Retinal pigment epithelial cell (primary cell): ENCODE results near the gene ABCA13.
A peak's percentile ranks its signal among the peaks of the same experiment; 100 is the strongest.
"Not testable (repeated sequence)": the region's sequence is repeated elsewhere in the genome, so short reads cannot be mapped to it uniquely, and the experiment has no call there.

ENCODE experiments used
- DNase-seq: peaks from one replicate; pipeline ENCODE4 v3.0.0-alpha.2; 2010; ENCODE audit warnings: low read depth
- H3K4me3 ChIP-seq: 2 replicates; pipeline ENCODE4 v1.5.1; 2011; ENCODE audit warnings: mild to moderate bottlenecking, low read length, control low read depth, moderate library complexity
- TF ChIP-seq, protein P1 (sequence below): conservative IDR thresholded peaks from 2 replicates; pipeline ENCODE4 v1.5.1; 2011; ENCODE audit warnings: low read depth, low read length, control low read depth, inconsistent platforms

The ABCA13 gene

DNA sequence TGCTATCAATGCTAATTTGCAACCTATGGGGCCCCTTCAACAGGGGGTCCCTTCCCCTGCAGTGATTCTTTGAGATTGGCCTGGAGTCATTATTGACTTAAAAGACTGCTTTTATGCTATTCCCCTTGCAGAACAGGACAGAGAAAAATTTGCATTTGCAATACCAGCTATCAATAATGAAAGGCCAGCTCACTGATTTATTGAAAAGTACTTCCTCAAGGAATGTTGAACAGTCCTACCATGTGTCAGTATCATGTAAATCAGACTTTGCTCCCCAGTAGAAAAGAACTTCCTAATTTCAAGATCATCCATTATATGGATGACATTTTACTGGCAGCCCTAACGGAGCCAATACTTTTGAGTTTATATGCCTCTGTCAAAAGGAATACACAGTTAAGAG is 29.7 kb upstream of the ABCA13 start:
- TF ChIP-seq, protein P1, sequence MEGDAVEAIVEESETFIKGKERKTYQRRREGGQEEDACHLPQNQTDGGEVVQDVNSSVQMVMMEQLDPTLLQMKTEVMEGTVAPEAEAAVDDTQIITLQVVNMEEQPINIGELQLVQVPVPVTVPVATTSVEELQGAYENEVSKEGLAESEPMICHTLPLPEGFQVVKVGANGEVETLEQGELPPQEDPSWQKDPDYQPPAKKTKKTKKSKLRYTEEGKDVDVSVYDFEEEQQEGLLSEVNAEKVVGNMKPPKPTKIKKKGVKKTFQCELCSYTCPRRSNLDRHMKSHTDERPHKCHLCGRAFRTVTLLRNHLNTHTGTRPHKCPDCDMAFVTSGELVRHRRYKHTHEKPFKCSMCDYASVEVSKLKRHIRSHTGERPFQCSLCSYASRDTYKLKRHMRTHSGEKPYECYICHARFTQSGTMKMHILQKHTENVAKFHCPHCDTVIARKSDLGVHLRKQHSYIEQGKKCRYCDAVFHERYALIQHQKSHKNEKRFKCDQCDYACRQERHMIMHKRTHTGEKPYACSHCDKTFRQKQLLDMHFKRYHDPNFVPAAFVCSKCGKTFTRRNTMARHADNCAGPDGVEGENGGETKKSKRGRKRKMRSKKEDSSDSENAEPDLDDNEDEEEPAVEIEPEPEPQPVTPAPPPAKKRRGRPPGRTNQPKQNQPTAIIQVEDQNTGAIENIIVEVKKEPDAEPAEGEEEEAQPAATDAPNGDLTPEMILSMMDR, result no peak
- DNase-seq, result no peak
- no peak overlapping the region for H3K4me3 ChIP-seq

DNA sequence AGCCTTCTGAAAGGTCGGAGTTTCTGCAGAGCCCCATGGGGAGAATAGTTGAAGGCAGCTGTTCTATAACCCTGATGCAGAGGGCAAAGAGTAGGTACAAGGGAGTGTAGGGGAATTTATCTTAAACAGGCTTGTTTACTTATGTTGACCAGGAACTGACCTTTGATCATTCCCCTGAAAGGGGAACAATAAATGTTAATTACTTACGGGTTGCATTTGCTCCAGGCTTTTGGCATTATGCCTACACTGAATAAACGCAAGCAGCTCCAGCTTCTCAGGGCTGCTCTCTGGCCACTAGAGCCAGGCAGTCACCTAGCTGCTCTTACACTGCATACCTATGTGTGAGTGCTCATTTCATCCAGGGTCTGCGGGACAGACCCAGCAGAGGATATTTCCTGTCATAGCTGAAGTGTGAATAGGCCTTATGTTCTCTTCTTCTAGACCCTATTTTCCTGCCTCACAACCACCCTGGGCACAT is 26.9 kb upstream of the ABCA13 start:
- TF ChIP-seq, protein P1, result no peak
- no peak for DNase-seq
- H3K4me3 ChIP-seq, result no peak overlapping the region

DNA sequence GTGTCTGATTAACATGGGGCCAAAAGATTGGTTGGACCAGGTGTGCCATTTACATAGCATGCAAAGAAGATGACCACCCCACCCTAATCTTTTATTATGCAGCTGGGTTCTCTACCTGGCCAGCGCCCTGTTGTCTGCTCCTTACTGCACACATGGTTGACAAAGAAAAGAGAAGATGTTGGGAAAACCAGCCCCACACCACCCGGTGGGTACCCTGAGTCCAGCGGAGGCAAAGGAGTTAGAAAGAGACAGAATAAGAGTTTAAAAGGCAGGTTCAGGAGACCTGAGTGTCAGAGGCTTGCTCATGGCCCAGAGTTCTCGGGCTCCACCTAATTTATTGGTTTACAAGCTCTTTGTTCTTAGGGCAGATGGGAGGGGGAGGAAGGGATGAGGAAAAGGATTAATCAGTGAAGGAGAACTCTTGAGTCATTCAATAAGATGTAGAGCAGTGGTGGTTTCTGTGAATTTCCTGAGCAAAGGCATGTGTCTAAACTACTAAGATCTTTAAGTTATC is 24.1 kb upstream of the ABCA13 start:
- peak; percentile 23 for DNase-seq
- TF ChIP-seq, protein P1, result no peak
- no peak overlapping the region for H3K4me3 ChIP-seq

DNA sequence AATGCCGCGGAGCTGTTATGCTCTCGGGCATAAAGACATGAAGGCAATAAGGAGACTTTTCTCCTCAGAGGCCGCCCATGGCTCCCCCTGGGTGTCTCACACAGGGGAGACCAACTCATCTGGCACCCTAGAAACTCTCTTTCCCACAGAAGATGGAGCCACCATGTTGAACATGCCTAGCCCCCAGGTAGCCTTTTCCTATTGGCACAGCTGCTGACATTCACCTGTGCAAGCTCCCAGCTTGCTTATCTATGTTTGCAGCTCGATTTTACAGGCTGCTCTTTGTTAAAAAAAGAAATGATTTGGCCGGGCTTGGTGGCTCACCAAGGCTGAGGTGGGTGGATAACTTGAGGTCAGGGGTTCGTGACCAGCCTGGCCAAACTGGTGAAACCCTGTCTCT is 23.6 kb upstream of the ABCA13 start:
- H3K4me3 ChIP-seq, DNase-seq: not testable (repeated sequence)

DNA sequence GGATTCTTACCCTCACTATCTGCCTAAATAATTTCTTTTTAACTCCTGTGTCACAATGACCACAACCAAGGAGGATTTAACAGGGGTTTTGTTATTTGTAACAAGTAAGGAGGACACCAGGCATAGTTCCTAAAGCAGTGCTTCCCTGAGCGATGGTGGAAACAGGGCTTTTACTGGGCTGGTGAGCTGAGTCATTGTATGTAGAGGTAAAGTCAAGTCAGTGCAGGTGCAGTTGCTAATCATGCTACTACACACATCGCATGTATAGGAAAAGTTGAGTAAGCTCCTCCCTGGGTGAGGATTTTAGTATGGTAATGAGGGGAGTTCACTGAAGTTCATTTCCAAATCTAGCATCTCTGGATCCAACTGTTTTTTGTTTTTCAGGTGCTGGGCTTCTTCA is 22.9 kb upstream of the ABCA13 start:
- TF ChIP-seq, protein P1, result no peak
- DNase-seq, result no peak
- no peak overlapping the region for H3K4me3 ChIP-seq

DNA sequence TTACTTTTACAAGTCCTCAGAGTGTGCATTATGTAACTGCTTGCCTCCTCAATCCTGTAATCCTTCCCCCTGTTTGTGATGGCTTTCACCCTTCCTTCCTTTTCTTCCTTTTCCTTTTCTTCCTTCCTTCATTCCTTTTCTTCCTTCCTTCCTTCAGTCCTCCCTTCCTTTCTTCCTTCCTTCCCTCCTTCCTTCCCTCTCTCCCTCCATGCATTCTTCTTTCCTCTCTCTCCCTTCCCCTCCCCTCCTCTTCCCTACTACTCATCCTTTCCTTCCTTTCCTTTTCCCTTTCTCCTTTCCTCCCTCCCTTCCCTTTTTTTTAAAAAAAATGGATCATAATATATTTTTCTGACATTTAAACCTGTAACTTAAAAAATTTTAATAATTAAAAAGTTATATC is 22.2 kb upstream of the ABCA13 start:
- TF ChIP-seq, protein P1, result no peak
- H3K4me3 ChIP-seq, result no peak overlapping the region
- DNase-seq, result no peak

DNA sequence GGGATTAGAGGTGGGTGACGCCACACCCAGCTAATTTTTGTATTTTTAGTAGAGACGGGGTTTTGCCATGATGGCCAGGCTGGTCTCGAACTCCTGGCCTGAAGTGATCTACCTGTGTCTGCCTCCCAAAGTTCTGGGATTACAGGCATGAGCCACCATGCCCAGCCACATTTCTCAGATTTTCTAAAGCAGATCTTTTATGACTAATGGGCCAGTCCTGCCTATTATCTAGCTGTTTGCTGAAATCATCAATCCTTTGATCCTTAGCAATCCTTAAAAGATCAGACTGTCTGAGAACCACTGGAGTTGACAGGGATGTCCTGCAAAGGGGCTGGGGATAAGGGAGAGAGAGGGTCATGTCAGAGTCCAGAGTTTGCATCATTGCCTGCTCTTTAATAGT is 21.2 kb upstream of the ABCA13 start:
- no peak overlapping the region for H3K4me3 ChIP-seq
- TF ChIP-seq, protein P1, result no peak
- DNase-seq, result no peak
